Measurements from ENCODE around the gene KCNN3.

DNA sequence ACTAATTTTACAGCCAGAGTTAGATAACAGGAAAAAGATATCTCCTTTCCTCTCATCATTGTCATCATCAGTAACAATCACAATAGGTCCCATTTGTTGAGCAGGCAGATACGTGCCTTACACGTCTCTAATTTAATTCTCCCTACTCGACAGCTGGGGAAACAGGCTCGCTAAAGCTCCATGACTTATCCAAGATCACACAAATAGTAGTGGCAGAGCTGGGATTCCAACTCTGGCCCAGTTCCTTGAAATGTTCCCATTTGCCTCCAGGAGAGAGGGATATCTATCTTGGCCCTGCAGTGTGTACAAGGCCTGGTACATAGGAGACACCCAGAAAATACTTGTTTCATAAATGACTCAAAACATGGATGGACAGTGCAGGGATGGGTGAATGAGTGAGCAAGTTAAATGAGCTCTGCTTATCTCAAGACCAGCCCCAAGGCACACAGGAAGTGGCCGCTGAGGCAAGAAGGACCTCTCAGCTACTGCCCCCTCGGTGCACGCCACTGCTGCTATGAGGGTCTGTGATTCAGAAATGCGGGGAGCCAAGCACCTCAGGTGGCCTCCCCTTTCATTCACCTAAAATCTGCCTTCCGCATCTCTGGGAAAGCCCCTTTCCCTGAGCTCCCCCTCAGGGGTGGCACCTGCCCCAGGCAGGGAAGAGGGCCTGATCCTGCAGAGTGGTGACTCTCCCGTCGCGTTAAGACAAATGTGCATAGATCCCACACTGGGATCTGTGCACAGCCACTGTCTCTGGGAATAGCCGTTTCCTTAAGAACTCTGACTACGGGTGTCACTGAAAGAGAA, 3.6 kb downstream of the KCNN3 start:
- no peak for TF ChIP-seq POLR2A (IDR thresholded peaks at IDR 0.05; ENCODE audit: insufficient read depth in 1 of 2, low read depth in 2 of 2, low read length in 2 of 2)
- no peak for TF ChIP-seq NFE2L1 (CRISPR knock-in tag; IDR thresholded peaks at IDR 0.05; ENCODE audit: borderline replicate concordance)
- TF ChIP-seq ZNF891 (CRISPR knock-in tag; IDR thresholded peaks at IDR 0.05): no peak
- TF ChIP-seq TOE1 (CRISPR knock-in tag; IDR thresholded peaks at IDR 0.05): no peak
- TF ChIP-seq ZBTB37 (CRISPR knock-in tag; IDR thresholded peaks at IDR 0.05): no peak
- no peak for TF ChIP-seq FOSL2 (CRISPR knock-in tag; IDR thresholded peaks at IDR 0.05)
- no peak for TF ChIP-seq POGZ (CRISPR knock-in tag; IDR thresholded peaks at IDR 0.05)
- no peak for TF ChIP-seq NR2C2 (CRISPR knock-in tag; IDR thresholded peaks at IDR 0.05; ENCODE audit: borderline replicate concordance)
- no peak for TF ChIP-seq FOXM1 (CRISPR knock-in tag; IDR thresholded peaks at IDR 0.05)
- no peak for TF ChIP-seq CTCF (CRISPR knock-in tag; IDR thresholded peaks at IDR 0.05)
- TF ChIP-seq ZNF317 (CRISPR knock-in tag; IDR thresholded peaks at IDR 0.05): no peak
- TF ChIP-seq KLF11 (CRISPR knock-in tag; IDR thresholded peaks at IDR 0.05): no peak

All from HepG2 (cell line).